Right lobe of liver (tissue), 4 donors: ENCODE results near the gene C1QTNF6.

Source experiments
- POLR2A ChIP-seq: fragments of 450-650 bp; IDR thresholded peaks from one replicate; pipeline ENCODE4 v1.6.1; 2017; ENCODE audit warnings: antibody characterized with exemption, mild to moderate bottlenecking
- TF ChIP-seq, protein P1 (sequence below), 4 donors: fragments of 200-600 bp in 3 of 4; fragments of 450-650 bp in 1 of 4; IDR thresholded peaks; one replicate each; pipeline versions ENCODE4 v1.5.1 to v1.8.0; 2016 to 2022; ENCODE audit warnings: antibody characterized with exemption in 4 of 4, mild to moderate bottlenecking in 2 of 4
- donor health status: DM: no; HTN: no; CAD: no.
- donor health status: DM: no; HTN: no; CAD: no.
- donor health status: DM: no; HTN: yes; CAD: no.

- TF ChIP-seq, protein P1, sequence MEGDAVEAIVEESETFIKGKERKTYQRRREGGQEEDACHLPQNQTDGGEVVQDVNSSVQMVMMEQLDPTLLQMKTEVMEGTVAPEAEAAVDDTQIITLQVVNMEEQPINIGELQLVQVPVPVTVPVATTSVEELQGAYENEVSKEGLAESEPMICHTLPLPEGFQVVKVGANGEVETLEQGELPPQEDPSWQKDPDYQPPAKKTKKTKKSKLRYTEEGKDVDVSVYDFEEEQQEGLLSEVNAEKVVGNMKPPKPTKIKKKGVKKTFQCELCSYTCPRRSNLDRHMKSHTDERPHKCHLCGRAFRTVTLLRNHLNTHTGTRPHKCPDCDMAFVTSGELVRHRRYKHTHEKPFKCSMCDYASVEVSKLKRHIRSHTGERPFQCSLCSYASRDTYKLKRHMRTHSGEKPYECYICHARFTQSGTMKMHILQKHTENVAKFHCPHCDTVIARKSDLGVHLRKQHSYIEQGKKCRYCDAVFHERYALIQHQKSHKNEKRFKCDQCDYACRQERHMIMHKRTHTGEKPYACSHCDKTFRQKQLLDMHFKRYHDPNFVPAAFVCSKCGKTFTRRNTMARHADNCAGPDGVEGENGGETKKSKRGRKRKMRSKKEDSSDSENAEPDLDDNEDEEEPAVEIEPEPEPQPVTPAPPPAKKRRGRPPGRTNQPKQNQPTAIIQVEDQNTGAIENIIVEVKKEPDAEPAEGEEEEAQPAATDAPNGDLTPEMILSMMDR (IDR thresholded peaks at IDR 0.05) = no peak
- TF ChIP-seq POLR2A = no peak
Measured at GRCh38 chr22:37182949-37183245, 5.2 kb downstream of the C1QTNF6 start.
